Measurements from ENCODE around the gene ZBTB6. TPM values are rescaled to one million over a fixed set of nuclear protein-coding genes. Genes with fewer than 3 reads are reported as not detected.
"Not testable (repeated sequence)": the region's sequence is repeated elsewhere in the genome, so short reads cannot be mapped to it uniquely, and the experiment has no call there.

The ZBTB6 gene
- total and polyA plus RNA-seq, 5 donors from 2014 or later: 0.87 to 4.5 (median 2.0) TPM

- H3K27ac ChIP-seq (ENCODE audit: insufficient read depth, low read length, poor library complexity, severe bottlenecking): no peak overlapping the region
- no peaks in the 10 kb centered on the region for H3K9me3 ChIP-seq (ENCODE audit: control insufficient read depth in 2 of 2, low read length in 2 of 2)
- Mint-ChIP-seq H3K4me1 (peaks cover 0 to 7% (median 5%) of the 10 kb centered on the region in 4 donors), H3K27ac (no peak overlapping the region), H3K27me3 (no peaks in the 10 kb centered on the region), H3K9me3 (no peaks in the 10 kb centered on the region), H3K36me3 (peaks cover 21% of the 10 kb centered on the region), H3K4me3 (no peak overlapping the region)
- H3K27me3 ChIP-seq (ENCODE audit: control insufficient read depth, insufficient read depth, low read length): no peaks in the 10 kb centered on the region
- peaks cover 72% of the 10 kb centered on the region for H3K36me3 ChIP-seq (ENCODE audit: control insufficient read depth, insufficient read depth, low read length)
- no peak for ATAC-seq (ENCODE audit: low read depth in 2 of 2)
- H3K4me3 ChIP-seq (ENCODE audit: low read depth, low read length): no peak overlapping the region
- H3K4me1 ChIP-seq (ENCODE audit: control insufficient read depth, insufficient read depth, low read length, poor library complexity, severe bottlenecking): no peaks in the 10 kb centered on the region
- DNase-seq: no peak
Observed at GRCh38 chr9:122888480-122888879, 24.6 kb downstream of the ZBTB6 start.

GRCh38 chr9:122883125-122883524 lies 30.0 kb downstream of the ZBTB6 start:
- H3K4me1 Mint-ChIP-seq: peaks cover 3 to 13% (median 7%) of the 10 kb centered on the region in 4 donors
- Histone ChIP-seq H3K4me1 (ENCODE audit: control insufficient read depth, insufficient read depth, low read length, poor library complexity, severe bottlenecking) (no peaks in the 10 kb centered on the region), H3K4me3 (ENCODE audit: low read depth, low read length) (no peak overlapping the region), H3K9me3 (ENCODE audit: control insufficient read depth in 2 of 2, low read length in 2 of 2) (no peaks in the 10 kb centered on the region), H3K27ac (ENCODE audit: insufficient read depth, low read length, poor library complexity, severe bottlenecking) (no peak overlapping the region), H3K27me3 (ENCODE audit: control insufficient read depth, insufficient read depth, low read length) (no peaks in the 10 kb centered on the region), H3K36me3 (ENCODE audit: control insufficient read depth, insufficient read depth, low read length) (peaks cover 76% of the 10 kb centered on the region)
- no peak overlapping the region for H3K4me3 Mint-ChIP-seq
- H3K27ac Mint-ChIP-seq: peak overlapping the region in 2 of 3 donors; percentile 20 to 51
- H3K36me3 Mint-ChIP-seq: peaks cover 32% of the 10 kb centered on the region
- no peaks in the 10 kb centered on the region for H3K9me3 Mint-ChIP-seq
- ATAC-seq (ENCODE audit: low read depth in 2 of 2) (no peak), DNase-seq (no peak)
- no peaks in the 10 kb centered on the region for H3K27me3 Mint-ChIP-seq

- H3K4me1 Mint-ChIP-seq: peaks cover 3 to 18% (median 14%) of the 10 kb centered on the region in 4 donors
- peaks cover 96% of the 10 kb centered on the region for H3K36me3 ChIP-seq (ENCODE audit: control insufficient read depth, insufficient read depth, low read length)
- H3K27ac Mint-ChIP-seq: no peak overlapping the region
- no peak overlapping the region for H3K4me3 Mint-ChIP-seq
- H3K4me1 ChIP-seq (ENCODE audit: control insufficient read depth, insufficient read depth, low read length, poor library complexity, severe bottlenecking): no peaks in the 10 kb centered on the region
- peaks cover 55% of the 10 kb centered on the region for H3K36me3 Mint-ChIP-seq
- H3K4me3 ChIP-seq (ENCODE audit: low read depth, low read length): no peak overlapping the region
- ATAC-seq (ENCODE audit: low read depth in 2 of 2) (no peak), DNase-seq (no peak)
- no peaks in the 10 kb centered on the region for H3K27me3 Mint-ChIP-seq
- no peaks in the 10 kb centered on the region for H3K27me3 ChIP-seq (ENCODE audit: control insufficient read depth, insufficient read depth, low read length)
- H3K9me3 Mint-ChIP-seq: no peaks in the 10 kb centered on the region
- no peaks in the 10 kb centered on the region for H3K9me3 ChIP-seq (ENCODE audit: control insufficient read depth in 2 of 2, low read length in 2 of 2)
- H3K27ac ChIP-seq (ENCODE audit: insufficient read depth, low read length, poor library complexity, severe bottlenecking): no peak overlapping the region
Observed at GRCh38 chr9:122879443-122879842, 33.7 kb downstream of the ZBTB6 start.

- no peaks in the 10 kb centered on the region for H3K27me3 ChIP-seq (ENCODE audit: control insufficient read depth, insufficient read depth, low read length)
- Mint-ChIP-seq H3K36me3 (peaks cover 57% of the 10 kb centered on the region), H3K27ac (peak overlapping the region in 1 of 3 donors; percentile 7), H3K9me3 (no peaks in the 10 kb centered on the region), H3K27me3 (no peaks in the 10 kb centered on the region), H3K4me1 (peaks cover 3 to 20% (median 10%) of the 10 kb centered on the region in 4 donors), H3K4me3 (no peak overlapping the region)
- peaks cover 89% of the 10 kb centered on the region for H3K36me3 ChIP-seq (ENCODE audit: control insufficient read depth, insufficient read depth, low read length)
- no peaks in the 10 kb centered on the region for H3K9me3 ChIP-seq (ENCODE audit: control insufficient read depth in 2 of 2, low read length in 2 of 2)
- no peak overlapping the region for H3K4me3 ChIP-seq (ENCODE audit: low read depth, low read length)
- H3K4me1 ChIP-seq (ENCODE audit: control insufficient read depth, insufficient read depth, low read length, poor library complexity, severe bottlenecking): no peaks in the 10 kb centered on the region
- no peak overlapping the region for H3K27ac ChIP-seq (ENCODE audit: insufficient read depth, low read length, poor library complexity, severe bottlenecking)
- no peak for ATAC-seq (ENCODE audit: low read depth in 2 of 2)
- DNase-seq: no peak
Observed at GRCh38 chr9:122875523-122875922, 37.6 kb downstream of the ZBTB6 start.

- H3K27me3 Mint-ChIP-seq; H3K27ac Mint-ChIP-seq; H3K4me3 Mint-ChIP-seq; H3K27ac ChIP-seq (ENCODE audit: insufficient read depth, low read length, poor library complexity, severe bottlenecking); H3K27me3 ChIP-seq (ENCODE audit: control insufficient read depth, insufficient read depth, low read length); DNase-seq; H3K4me3 ChIP-seq (ENCODE audit: low read depth, low read length); H3K9me3 ChIP-seq (ENCODE audit: control insufficient read depth in 2 of 2, low read length in 2 of 2); ATAC-seq (ENCODE audit: low read depth in 2 of 2); H3K9me3 Mint-ChIP-seq; H3K4me1 ChIP-seq (ENCODE audit: control insufficient read depth, insufficient read depth, low read length, poor library complexity, severe bottlenecking): not testable (repeated sequence)
- Mint-ChIP-seq H3K4me1 (peaks cover 0 to 18% (median 11%) of the 10 kb centered on the region in 4 donors), H3K36me3 (peaks cover 30% of the 10 kb centered on the region)
- H3K36me3 ChIP-seq (ENCODE audit: control insufficient read depth, insufficient read depth, low read length): peaks cover 46% of the 10 kb centered on the region
Observed at GRCh38 chr9:122867276-122867675, 45.8 kb downstream of the ZBTB6 start.

- H3K27me3 Mint-ChIP-seq: no peaks in the 10 kb centered on the region
- peaks cover 28% of the 10 kb centered on the region for H3K36me3 Mint-ChIP-seq
- H3K9me3 Mint-ChIP-seq: no peaks in the 10 kb centered on the region
Observed at GRCh38 chr9:122866079-122866478, 47.0 kb downstream of the ZBTB6 start.

GRCh38 chr9:122865300-122865699 lies 47.8 kb downstream of the ZBTB6 start:
- Mint-ChIP-seq H3K36me3 (peaks cover 21% of the 10 kb centered on the region), H3K9me3 (no peaks in the 10 kb centered on the region), H3K4me1 (peaks cover 0 to 11% (median 11%) of the 10 kb centered on the region in 4 donors), H3K27ac (peak overlapping the region in 1 of 3 donors; percentile 4), H3K4me3 (no peak overlapping the region), H3K27me3 (no peaks in the 10 kb centered on the region)
- Histone ChIP-seq H3K9me3 (ENCODE audit: control insufficient read depth in 2 of 2, low read length in 2 of 2) (no peaks in the 10 kb centered on the region), H3K27ac (ENCODE audit: insufficient read depth, low read length, poor library complexity, severe bottlenecking) (no peak overlapping the region), H3K4me1 (ENCODE audit: control insufficient read depth, insufficient read depth, low read length, poor library complexity, severe bottlenecking) (no peaks in the 10 kb centered on the region), H3K27me3 (ENCODE audit: control insufficient read depth, insufficient read depth, low read length) (no peaks in the 10 kb centered on the region), H3K4me3 (ENCODE audit: low read depth, low read length) (no peak overlapping the region), H3K36me3 (ENCODE audit: control insufficient read depth, insufficient read depth, low read length) (peaks cover 46% of the 10 kb centered on the region)
- no peak for DNase-seq
- no peak for ATAC-seq (ENCODE audit: low read depth in 2 of 2)

More at GRCh38 chr9:122866079-122866478, 47.0 kb downstream of the ZBTB6 start:
- Mint-ChIP-seq H3K4me1 (peaks cover 0 to 11% (median 11%) of the 10 kb centered on the region in 4 donors), H3K27ac (no peak overlapping the region), H3K4me3 (no peak overlapping the region)
- Histone ChIP-seq H3K4me1 (ENCODE audit: control insufficient read depth, insufficient read depth, low read length, poor library complexity, severe bottlenecking) (no peaks in the 10 kb centered on the region), H3K4me3 (ENCODE audit: low read depth, low read length) (no peak overlapping the region), H3K27me3 (ENCODE audit: control insufficient read depth, insufficient read depth, low read length) (no peaks in the 10 kb centered on the region), H3K36me3 (ENCODE audit: control insufficient read depth, insufficient read depth, low read length) (peaks cover 47% of the 10 kb centered on the region), H3K9me3 (ENCODE audit: control insufficient read depth in 2 of 2, low read length in 2 of 2) (no peaks in the 10 kb centered on the region), H3K27ac (ENCODE audit: insufficient read depth, low read length, poor library complexity, severe bottlenecking) (no peak overlapping the region)
- DNase-seq: no peak
- no peak for ATAC-seq (ENCODE audit: low read depth in 2 of 2)

GRCh38 chr9:122863407-122863806 lies 49.7 kb downstream of the ZBTB6 start:
- Histone ChIP-seq H3K36me3 (ENCODE audit: control insufficient read depth, insufficient read depth, low read length) (peaks cover 49% of the 10 kb centered on the region), H3K9me3 (ENCODE audit: control insufficient read depth in 2 of 2, low read length in 2 of 2) (no peaks in the 10 kb centered on the region), H3K4me1 (ENCODE audit: control insufficient read depth, insufficient read depth, low read length, poor library complexity, severe bottlenecking) (no peaks in the 10 kb centered on the region), H3K27me3 (ENCODE audit: control insufficient read depth, insufficient read depth, low read length) (no peaks in the 10 kb centered on the region), H3K4me3 (ENCODE audit: low read depth, low read length) (no peak overlapping the region), H3K27ac (ENCODE audit: insufficient read depth, low read length, poor library complexity, severe bottlenecking) (no peak overlapping the region)
- H3K4me1 Mint-ChIP-seq: peaks cover 0 to 14% (median 11%) of the 10 kb centered on the region in 4 donors
- H3K27me3 Mint-ChIP-seq: no peaks in the 10 kb centered on the region
- peaks cover 30% of the 10 kb centered on the region for H3K36me3 Mint-ChIP-seq
- no peak for DNase-seq
- H3K9me3 Mint-ChIP-seq: no peaks in the 10 kb centered on the region
- H3K27ac Mint-ChIP-seq: peak overlapping the region in 1 of 3 donors; percentile 82
- no peak overlapping the region for H3K4me3 Mint-ChIP-seq
- no peak for ATAC-seq (ENCODE audit: low read depth in 2 of 2)

All from CD4-positive, CD25-positive, alpha-beta regulatory T cell (primary cell).